Thoracic aorta (tissue), 2 donors: Measurements from ENCODE around the gene PARK7. TPM values are rescaled to one million over a fixed set of nuclear protein-coding genes. Genes with fewer than 3 reads are reported as not detected.

Source experiments
- ATAC-seq: fragments of 150-250 bp; one replicate; pipeline ENCODE4 v1.8.0; 2017; ENCODE audit warnings: low read depth; ENCODE audit not compliant: insufficient number of reproducible peaks, low FRiP score
- DNase-seq: peaks from one replicate; pipeline ENCODE4 v3.0.0-alpha.2; 2020; ENCODE audit warnings: low spot score
- H3K27ac ChIP-seq, 2 donors: fragments of 200-600 bp; sonication (generic); 1 replicate in 1 of 2; 2 replicates in 1 of 2; pipeline ENCODE4 v1.5.1; 2016; ENCODE audit warnings: mild to moderate bottlenecking in 2 of 2, moderate library complexity in 2 of 2
- H3K27me3 ChIP-seq: fragments of 200-600 bp; sonication (generic); replicated peaks from 2 replicates; pipeline ENCODE4 v1.6.0; 2016; ENCODE audit warnings: mild to moderate bottlenecking; ENCODE audit not compliant: insufficient read depth
- H3K36me3 ChIP-seq: fragments of 200-600 bp; sonication (generic); one replicate; pipeline ENCODE4 v1.5.1; 2016
- H3K4me1 ChIP-seq, 2 donors: fragments of 200-600 bp; sonication (generic); 1 replicate in 1 of 2; 2 replicates in 1 of 2; pipeline versions ENCODE4 v1.5.1 to v1.6.0; 2016; ENCODE audit warnings: low read depth in 2 of 2, mild to moderate bottlenecking in 1 of 2; ENCODE audit not compliant: control insufficient read depth in 1 of 2
- H3K4me3 ChIP-seq: fragments of 200-600 bp; sonication (generic); 2 replicates; pipeline ENCODE4 v1.5.1; 2016; ENCODE audit warnings: mild to moderate bottlenecking
- H3K9me3 ChIP-seq: fragments of 200-600 bp; sonication (generic); 2 replicates; pipeline ENCODE4 v1.5.1; 2016
- CTCF ChIP-seq: fragments of 200-600 bp; sonication (generic); IDR thresholded peaks from one replicate; pipeline ENCODE4 v1.5.1; 2019; ENCODE audit warnings: antibody characterized with exemption
- total RNA-seq, 2 donors: library from RNA; depleted of rRNA; stranded (reverse); fragments of >200 nt; gene quantifications; one replicate each; pipeline versions ENCODE4 v1.1.0 to v1.2.3, GENCODE V29; 2016

Gene PARK7
- total RNA-seq, 2 donors from 2014 or later = 140 to 145 TPM

- DNase-seq (no peak), ATAC-seq (no peak)
- Histone ChIP-seq H3K4me1 (peaks cover 49 to 85% of the 10 kb centered on the region in 2 donors), H3K27ac (peak overlapping the region; percentile 18 to 98), H3K36me3 (peaks cover 18% of the 10 kb centered on the region), H3K27me3 (no peaks in the 10 kb centered on the region), H3K9me3 (no peaks in the 10 kb centered on the region), H3K4me3 (no peak overlapping the region)
- TF ChIP-seq CTCF = no peak
Observed at GRCh38 chr1:8017495-8018197, 56.1 kb downstream of the PARK7 start.

- DNase-seq (no peak), ATAC-seq (no peak)
- Histone ChIP-seq H3K27me3 (no peaks in the 10 kb centered on the region), H3K4me1 (peaks cover 49 to 95% of the 10 kb centered on the region in 2 donors), H3K4me3 (no peak overlapping the region), H3K9me3 (no peaks in the 10 kb centered on the region), H3K36me3 (peaks cover 9% of the 10 kb centered on the region), H3K27ac (peak overlapping the region in 1 of 2 donors; percentile 98)
- no peak for TF ChIP-seq CTCF
Observed at GRCh38 chr1:8018492-8019228, 57.1 kb downstream of the PARK7 start.

- Histone ChIP-seq H3K4me1 (peaks cover 49 to 100% of the 10 kb centered on the region in 2 donors), H3K36me3 (peaks cover 4% of the 10 kb centered on the region), H3K27me3 (no peaks in the 10 kb centered on the region), H3K4me3 (no peak overlapping the region), H3K9me3 (no peaks in the 10 kb centered on the region), H3K27ac (peak overlapping the region in 1 of 2 donors; percentile 98)
- no peak for ATAC-seq
- DNase-seq = no peak
- TF ChIP-seq CTCF = no peak
Observed at GRCh38 chr1:8019229-8019620, 57.7 kb downstream of the PARK7 start.

GRCh38 chr1:8020032-8020431, 58.5 kb downstream of the PARK7 start:
- DNase-seq = no peak
- Histone ChIP-seq H3K36me3 (no peaks in the 10 kb centered on the region), H3K9me3 (no peaks in the 10 kb centered on the region), H3K4me1 (peaks cover 49 to 97% of the 10 kb centered on the region in 2 donors), H3K4me3 (no peak overlapping the region), H3K27me3 (no peaks in the 10 kb centered on the region), H3K27ac (peak overlapping the region in 1 of 2 donors; percentile 98)
- no peak for ATAC-seq
- TF ChIP-seq CTCF = no peak

- Histone ChIP-seq H3K27me3 (no peaks in the 10 kb centered on the region), H3K36me3 (no peaks in the 10 kb centered on the region), H3K9me3 (no peaks in the 10 kb centered on the region), H3K27ac (peak overlapping the region; percentile 45 to 98), H3K4me3 (peak overlapping the region; percentile 86), H3K4me1 (peaks cover 33 to 83% of the 10 kb centered on the region in 2 donors)
- DNase-seq = no peak
- no peak for ATAC-seq
- TF ChIP-seq CTCF = no peak
Observed at GRCh38 chr1:8021676-8022266, 60.3 kb downstream of the PARK7 start.
